HUES6 (cell line): ENCODE results near the gene ABCC12.

ENCODE experiments used
- H3K27ac ChIP-seq: 2 replicates; pipeline ENCODE4 v1.7.0; 2013; ENCODE audit warnings: low read depth, mild to moderate bottlenecking, low read length, inconsistent platforms
- H3K27me3 ChIP-seq: 2 replicates; pipeline ENCODE4 v1.6.1; 2013; ENCODE audit warnings: low read length; ENCODE audit not compliant: control insufficient read depth, insufficient read depth
- H3K36me3 ChIP-seq: 2 replicates; pipeline ENCODE4 v1.6.1; 2013; ENCODE audit warnings: low read length; ENCODE audit not compliant: control insufficient read depth, insufficient read depth
- H3K4me1 ChIP-seq: 2 replicates; pipeline ENCODE4 v1.6.1; 2013; ENCODE audit warnings: low read length; ENCODE audit not compliant: control insufficient read depth, insufficient read depth
- H3K4me3 ChIP-seq: 2 replicates; pipeline ENCODE4 v1.5.1; 2013; ENCODE audit warnings: low read depth, low read length
- H3K9ac ChIP-seq: one replicate; pipeline ENCODE4 v1.6.1; 2013; ENCODE audit warnings: mild to moderate bottlenecking, low read length
- H3K9me3 ChIP-seq: 2 replicates; pipeline ENCODE4 v1.6.1; 2013; ENCODE audit warnings: low read depth, low read length; ENCODE audit not compliant: control insufficient read depth, insufficient read depth

ABCC12 gene

DNA sequence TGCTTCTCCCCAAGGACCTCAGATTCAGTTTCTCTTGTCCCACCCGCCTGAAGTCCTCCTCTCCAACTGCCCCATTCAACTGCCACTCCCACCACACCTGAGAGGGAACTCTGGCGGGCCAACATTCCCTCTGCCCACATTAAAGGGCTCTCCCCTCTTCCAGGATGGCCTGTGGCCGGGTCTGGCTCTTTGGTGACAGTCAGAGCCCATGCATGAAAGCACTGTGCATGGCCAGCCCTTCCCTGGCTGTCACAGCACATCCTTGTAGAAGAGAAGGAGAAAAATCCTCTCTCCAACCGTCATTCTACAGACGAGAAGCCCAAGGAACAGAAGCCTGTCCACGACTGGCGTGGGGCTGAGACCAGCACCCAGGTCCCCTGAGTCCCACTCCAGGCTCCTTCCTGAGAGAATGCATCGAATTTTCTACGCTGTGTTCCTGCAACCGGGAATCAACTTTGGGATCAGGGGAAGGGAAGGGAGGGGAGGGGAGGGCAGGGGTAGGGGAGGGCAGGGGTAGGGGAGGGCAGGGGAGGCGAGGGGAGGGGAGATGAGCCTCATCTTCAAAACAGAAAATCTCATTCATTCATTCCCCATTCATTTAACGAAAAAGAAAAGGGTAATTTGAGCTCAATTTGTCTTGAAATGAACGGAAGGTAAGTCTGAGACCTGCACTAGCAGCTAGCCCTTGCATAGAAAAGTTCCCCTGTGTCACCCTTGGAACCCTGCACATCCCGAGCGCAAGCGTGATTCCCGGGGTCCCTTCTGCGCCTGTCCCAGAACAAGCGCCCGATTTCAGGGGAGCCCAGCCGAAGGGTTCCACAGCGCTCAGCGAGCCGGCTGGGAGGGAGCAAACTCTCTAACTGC is at the start of gene ABCC12:
Gene ABCC12, minus strand, starts transcription at position 68 of the 864 bp plus-strand sequence. CDS start 9,569 bp downstream, outside the sequence.
- H3K9me3 ChIP-seq: no peaks in the 10 kb centered on the region
- H3K36me3 ChIP-seq: no peaks in the 10 kb centered on the region
- H3K27ac ChIP-seq: no peak within 1 kb of the TSS
- H3K27me3 ChIP-seq: no peaks in the 10 kb centered on the region
- H3K4me1 ChIP-seq: no peaks in the 10 kb centered on the region
- no peak within 1 kb of the TSS for H3K4me3 ChIP-seq
- H3K9ac ChIP-seq: no peak within 1 kb of the TSS

DNA sequence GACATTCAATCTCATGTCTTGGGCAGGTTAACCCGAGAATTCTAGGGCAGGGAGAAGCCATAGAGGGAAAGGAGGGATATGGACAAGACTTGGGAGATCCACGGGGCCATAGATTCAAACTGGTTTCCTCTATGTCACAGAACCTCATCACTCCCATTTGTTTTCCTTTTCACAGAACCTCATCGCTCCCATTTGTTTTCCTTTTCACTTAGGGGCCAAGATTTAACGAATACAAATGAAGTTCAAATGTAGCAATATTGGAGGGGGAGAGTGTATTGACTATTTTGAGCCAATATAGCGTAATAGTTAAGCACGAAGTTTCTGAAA is 49.0 kb upstream of the ABCC12 start:
- H3K4me3 ChIP-seq: no peak overlapping the region
- no peaks in the 10 kb centered on the region for H3K9me3 ChIP-seq
- no peaks in the 10 kb centered on the region for H3K27me3 ChIP-seq
- H3K36me3 ChIP-seq: no peaks in the 10 kb centered on the region
- no peak overlapping the region for H3K27ac ChIP-seq
- H3K4me1 ChIP-seq: no peaks in the 10 kb centered on the region
- no peak overlapping the region for H3K9ac ChIP-seq

DNA sequence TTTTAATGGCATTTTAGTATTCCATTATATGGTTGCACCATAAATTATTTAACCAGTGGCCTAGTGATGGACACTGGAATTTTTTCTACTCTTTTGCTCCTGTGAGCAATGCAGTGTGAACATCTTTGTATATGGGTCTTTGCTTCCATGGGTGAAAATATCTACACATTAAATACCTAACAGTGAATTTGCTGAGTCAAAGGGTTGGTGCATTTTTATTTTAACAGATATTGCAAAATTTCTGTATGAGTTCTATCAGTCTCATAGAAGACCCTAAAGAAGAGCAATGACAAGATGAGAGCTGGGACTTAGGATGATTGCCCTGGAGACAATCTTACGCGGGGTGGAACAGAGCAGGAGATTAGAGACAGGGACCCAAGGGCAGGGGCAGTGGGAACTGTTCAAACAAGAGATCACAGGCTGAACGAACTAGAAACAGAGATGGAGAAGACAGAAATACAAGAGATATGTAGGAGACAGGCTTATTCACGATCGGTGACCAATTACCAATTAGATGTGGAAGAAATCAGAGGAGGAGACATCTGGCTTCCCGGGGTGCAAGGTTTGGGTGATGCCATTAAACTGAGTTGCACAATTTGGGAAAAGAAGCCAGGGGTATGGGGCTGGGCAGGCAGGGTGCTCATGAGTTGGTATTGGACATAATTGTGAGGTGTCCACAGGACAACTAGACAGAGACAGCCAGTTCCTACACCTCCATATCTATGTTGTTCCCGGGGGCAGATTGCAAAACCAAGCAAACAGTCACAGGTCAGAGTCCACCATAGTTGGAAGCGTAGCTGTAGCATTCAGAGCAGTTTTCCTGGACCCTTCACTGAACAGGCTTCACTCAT is 48.4 kb upstream of the ABCC12 start:
- no peak overlapping the region for H3K9ac ChIP-seq
- H3K36me3 ChIP-seq: no peaks in the 10 kb centered on the region
- no peak overlapping the region for H3K4me3 ChIP-seq
- no peaks in the 10 kb centered on the region for H3K27me3 ChIP-seq
- no peaks in the 10 kb centered on the region for H3K9me3 ChIP-seq
- no peaks in the 10 kb centered on the region for H3K4me1 ChIP-seq
- no peak overlapping the region for H3K27ac ChIP-seq

DNA sequence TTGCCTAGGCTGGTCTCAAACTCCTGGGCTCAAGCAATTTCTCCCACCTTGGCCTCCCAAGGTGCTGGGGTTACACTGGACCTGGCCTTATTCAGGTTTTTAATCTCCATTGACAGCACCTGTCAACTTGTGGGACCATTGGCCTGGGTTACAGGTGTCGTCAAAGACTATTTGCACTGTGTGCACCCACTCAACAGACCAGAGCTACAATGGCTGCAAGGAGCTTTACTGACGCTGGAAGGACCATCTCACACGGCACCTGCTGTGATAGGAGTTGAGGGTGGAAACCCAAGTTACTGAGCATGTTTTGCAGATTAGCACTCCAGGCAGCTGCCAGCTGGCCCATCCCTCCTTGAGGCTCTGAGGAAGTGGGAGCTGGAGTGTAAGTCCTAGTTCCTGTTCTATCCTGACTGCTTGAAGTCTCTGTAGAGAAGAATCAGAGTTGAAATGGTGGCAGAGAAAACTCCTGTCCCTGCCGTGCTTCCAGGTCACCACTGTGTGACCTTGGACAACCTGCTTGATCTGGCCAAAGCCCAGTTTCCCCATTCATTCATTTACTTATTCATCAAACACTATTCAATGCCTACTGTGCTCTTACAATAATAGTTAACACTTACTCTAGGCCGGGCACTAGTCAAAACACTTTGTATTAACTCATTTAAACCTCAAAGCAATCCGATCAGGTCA is 45.9 kb upstream of the ABCC12 start:
- Histone ChIP-seq H3K27ac (no peak overlapping the region), H3K4me1 (no peaks in the 10 kb centered on the region), H3K9me3 (no peaks in the 10 kb centered on the region), H3K9ac (no peak overlapping the region), H3K27me3 (no peaks in the 10 kb centered on the region), H3K36me3 (no peaks in the 10 kb centered on the region), H3K4me3 (no peak overlapping the region)

DNA sequence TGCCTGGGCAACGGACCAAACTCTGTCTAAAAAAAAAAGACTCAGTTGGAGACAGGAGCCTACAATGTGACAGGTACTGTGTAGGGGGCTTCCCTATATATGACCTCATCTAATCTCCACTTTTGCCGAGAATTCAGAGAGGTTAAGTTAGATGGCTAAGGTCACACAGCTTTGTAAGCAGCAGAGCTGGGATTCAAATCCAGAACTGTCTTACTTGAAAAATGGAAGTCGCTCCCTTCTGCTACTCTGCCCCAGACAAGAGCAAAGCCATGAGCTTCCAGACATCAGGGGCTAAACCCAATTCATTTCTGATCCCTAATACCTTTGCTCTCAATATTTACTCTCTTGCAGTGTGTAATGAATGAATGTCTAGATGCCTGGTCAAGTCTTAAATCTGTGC is 41.5 kb upstream of the ABCC12 start:
- no peaks in the 10 kb centered on the region for H3K27me3 ChIP-seq
- no peak overlapping the region for H3K27ac ChIP-seq
- no peaks in the 10 kb centered on the region for H3K9me3 ChIP-seq
- H3K4me1 ChIP-seq: no peaks in the 10 kb centered on the region
- H3K36me3 ChIP-seq: no peaks in the 10 kb centered on the region
- no peak overlapping the region for H3K4me3 ChIP-seq
- no peak overlapping the region for H3K9ac ChIP-seq

DNA sequence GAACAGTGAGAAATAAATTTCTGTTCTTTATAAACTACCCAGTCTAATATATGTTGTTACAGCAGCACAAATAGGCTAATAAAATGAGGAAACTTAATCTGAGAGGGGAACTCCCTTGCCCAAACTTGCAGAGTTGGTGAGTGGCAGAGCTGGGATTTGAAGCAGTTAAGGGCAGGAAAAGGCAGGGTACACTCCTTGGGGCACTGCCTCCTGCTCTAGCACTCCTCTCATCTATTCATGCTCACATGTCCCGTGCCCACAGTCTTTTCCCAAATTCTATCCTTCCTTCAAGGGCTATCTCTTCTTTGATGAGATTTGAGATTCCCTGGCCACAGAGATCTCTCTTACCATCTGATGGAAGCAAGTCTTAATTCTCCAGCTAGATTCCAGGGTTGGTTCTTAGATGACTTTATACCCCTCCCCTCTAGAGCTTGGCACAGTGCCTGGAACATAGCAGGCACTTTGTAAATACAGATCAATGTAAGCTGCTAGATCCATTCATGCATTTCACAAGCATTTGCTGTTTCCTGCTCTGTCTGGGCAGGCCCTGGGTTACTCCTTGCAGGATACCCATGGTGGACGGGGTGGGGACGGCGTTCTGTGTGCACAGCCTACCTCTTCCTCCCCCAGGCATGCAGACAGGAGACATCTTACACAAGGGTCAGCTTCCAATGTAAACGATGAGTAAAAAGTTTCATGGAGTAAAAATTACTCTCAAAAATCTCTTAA is 39.2 kb upstream of the ABCC12 start:
- Histone ChIP-seq H3K36me3 (no peaks in the 10 kb centered on the region), H3K27ac (no peak overlapping the region), H3K9me3 (no peaks in the 10 kb centered on the region), H3K27me3 (no peaks in the 10 kb centered on the region), H3K4me1 (no peaks in the 10 kb centered on the region), H3K4me3 (no peak overlapping the region), H3K9ac (no peak overlapping the region)

DNA sequence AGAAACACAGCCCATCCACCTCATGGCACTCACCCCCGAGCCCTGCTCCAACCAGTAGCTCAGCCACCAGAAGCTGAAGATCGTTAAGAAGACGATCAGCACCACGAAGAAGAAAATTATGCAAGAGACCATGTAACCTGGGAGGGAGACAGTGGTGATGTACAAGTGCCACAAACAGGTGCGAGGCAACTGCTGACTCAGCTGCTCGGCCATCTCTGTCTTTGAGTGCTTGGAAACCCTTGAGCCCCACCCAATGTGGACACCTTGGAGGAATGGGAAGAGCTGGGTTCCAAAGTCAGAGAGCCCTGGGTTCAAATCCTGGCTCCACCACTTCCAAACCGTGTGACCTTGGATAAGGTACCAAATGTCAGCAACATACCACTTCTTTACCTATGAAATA is 38.1 kb upstream of the ABCC12 start:
- H3K9me3 ChIP-seq: no peaks in the 10 kb centered on the region
- H3K4me1 ChIP-seq: no peaks in the 10 kb centered on the region
- no peak overlapping the region for H3K9ac ChIP-seq
- no peaks in the 10 kb centered on the region for H3K36me3 ChIP-seq
- H3K27ac ChIP-seq: no peak overlapping the region
- no peak overlapping the region for H3K4me3 ChIP-seq
- no peaks in the 10 kb centered on the region for H3K27me3 ChIP-seq

DNA sequence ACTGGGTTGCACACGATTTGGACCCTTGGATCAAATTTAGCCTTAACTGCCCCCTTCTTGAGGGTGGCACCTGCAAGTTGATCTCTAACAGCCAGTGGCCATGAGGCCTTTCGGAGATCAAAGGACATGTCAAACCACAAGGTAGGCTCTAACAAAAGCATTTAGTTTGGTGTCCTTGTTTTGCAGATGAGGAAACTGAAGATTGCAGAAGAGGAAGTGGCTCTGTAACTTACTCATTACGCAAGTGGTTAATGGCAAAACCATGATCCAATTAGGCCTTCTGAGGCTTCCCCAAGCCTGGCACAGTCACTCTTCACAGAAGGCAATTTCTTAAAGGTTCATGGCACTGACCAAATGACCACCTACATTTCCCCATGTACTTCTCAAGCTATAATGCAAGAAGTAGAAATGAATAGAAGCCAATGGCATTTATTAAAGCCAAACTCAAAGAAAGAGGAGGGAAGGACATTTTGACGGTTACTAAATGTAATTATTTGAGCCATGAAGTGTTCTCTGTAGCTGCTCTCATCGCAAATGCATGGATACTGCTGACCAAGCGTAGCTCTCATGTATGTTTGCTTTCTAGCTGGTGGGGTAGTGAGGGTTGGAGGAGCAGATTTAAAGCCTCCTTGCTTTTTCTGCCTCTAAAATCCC is 32.8 kb upstream of the ABCC12 start:
- Histone ChIP-seq H3K4me3 (no peak overlapping the region), H3K9me3 (no peaks in the 10 kb centered on the region), H3K9ac (no peak overlapping the region), H3K4me1 (peaks cover 2% of the 10 kb centered on the region; the same call in 1 of the 2 replicates), H3K36me3 (no peaks in the 10 kb centered on the region), H3K27ac (no peak overlapping the region), H3K27me3 (no peaks in the 10 kb centered on the region)

DNA sequence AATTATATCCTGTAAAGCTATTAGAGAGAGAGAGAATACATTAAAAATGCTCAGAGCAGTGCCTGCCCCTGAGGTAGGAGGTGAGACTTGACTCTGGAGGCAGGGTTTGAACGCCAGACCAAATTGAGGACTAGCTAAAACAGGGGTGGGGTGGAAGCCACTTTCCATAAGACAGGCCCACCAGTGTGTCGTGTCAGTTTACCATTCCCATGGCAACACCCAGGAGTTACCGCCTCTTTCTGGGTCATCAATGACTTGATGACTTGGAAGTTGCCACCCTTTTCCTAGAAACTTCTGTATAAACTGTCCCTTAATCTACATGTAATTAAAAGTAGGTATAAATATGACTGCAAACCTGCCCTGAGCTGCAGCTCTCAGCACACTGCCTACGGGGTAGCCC is 32.0 kb upstream of the ABCC12 start:
- H3K27me3 ChIP-seq: no peaks in the 10 kb centered on the region
- no peak overlapping the region for H3K27ac ChIP-seq
- no peak overlapping the region for H3K9ac ChIP-seq
- no peaks in the 10 kb centered on the region for H3K36me3 ChIP-seq
- peaks cover 2% of the 10 kb centered on the region; the same call in 1 of the 2 replicates for H3K4me1 ChIP-seq
- H3K4me3 ChIP-seq: no peak overlapping the region
- H3K9me3 ChIP-seq: no peaks in the 10 kb centered on the region

DNA sequence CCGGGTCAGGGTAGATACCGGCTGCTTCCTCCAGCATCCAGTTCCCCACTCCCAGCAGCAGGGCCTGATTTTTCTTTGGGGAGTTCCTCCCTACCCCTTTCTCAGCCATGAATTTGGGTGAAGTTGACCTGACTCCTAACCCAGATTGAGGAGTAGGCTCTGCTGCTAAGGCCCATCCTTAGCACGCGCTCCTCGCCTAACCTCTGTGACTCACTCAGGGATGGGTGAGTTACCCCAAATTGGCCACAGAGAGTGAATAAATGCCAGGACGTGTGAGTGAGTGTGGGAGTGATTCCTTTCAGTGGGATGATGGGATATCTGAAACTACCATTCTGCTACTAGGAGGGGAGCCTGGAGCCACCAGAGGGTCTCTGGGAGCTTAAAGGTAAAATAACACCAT is 28.9 kb upstream of the ABCC12 start:
- Histone ChIP-seq H3K9ac (no peak overlapping the region), H3K4me3 (no peak overlapping the region)

More for the DNA sequence above, 28.9 kb upstream of the ABCC12 start:
- Histone ChIP-seq H3K36me3 (no peaks in the 10 kb centered on the region), H3K4me1 (peaks cover 2% of the 10 kb centered on the region; the same call in 1 of the 2 replicates), H3K27ac (no peak overlapping the region), H3K9me3 (no peaks in the 10 kb centered on the region), H3K27me3 (no peaks in the 10 kb centered on the region)
